RPMI7951 (cell line): Measurements from ENCODE around the gene CIDEB. TPM values are rescaled to one million over a fixed set of nuclear protein-coding genes. Genes with fewer than 3 reads are reported as not detected.

Experiments used
- DNase-seq: peaks from one replicate; pipeline ENCODE4 v3.0.0-alpha.2; 2012; ENCODE audit warnings: low read depth
- total RNA-seq: library from RNA; depleted of rRNA; stranded (reverse); fragments of >200 nt; shearing (Covaris generic); gene quantifications from 2 replicates; pipeline ENCODE4 v1.2.3, GENCODE V29; 2014

Gene CIDEB
- total RNA-seq, 1 experiment from 2014 or later: not detected

DNA sequence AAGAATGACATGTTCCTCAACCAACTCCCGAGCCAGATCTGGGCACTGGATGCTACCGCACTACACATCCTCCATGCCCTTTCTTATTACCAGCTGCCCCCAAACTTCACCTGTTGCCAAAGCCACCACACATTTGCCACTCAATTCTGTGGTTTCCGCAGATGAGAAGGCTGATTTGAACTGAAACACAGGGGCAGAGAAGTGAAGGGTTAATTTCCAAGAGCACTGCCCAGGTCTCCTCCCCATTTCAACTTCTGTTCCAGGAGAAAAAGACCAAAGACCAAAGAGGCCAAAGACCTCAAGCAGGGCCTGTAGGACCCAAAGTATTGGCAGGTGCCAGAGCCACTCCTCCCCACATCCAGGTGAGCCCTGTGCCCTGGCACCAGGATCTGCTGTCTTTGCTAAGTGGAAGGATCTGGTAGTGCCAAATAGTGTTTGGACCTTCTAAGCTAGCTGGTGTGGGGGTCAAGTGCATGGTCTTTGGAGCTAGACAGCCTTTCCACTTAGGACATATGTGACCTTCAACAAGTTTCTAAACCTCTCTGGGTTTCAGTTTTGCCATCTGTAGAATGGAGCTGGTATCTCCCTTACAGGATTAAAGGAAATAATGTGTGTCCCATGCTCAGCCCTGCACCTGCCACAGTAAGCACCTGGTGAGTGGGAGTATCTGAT lies 16.2 kb downstream of the CIDEB start:
- DNase-seq: no peak

DNA sequence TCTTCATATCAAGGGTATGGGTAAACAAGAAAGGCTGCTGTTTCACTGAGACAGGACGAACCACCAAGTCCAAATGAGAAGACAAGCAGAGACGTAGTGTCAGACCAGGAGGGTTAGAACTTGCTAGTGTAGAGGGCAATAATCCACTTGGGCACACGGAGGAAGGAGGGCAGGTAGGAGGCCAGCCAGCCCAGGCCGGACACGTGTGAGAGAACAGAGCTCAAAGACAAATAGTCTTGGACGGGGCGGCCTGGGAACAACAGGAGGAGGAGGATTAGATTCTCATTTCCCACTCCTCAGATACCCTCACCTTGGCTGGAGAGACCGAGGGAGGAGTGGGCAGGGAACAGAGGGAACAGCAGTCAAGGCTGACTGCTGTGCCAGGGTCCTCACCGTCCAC lies 17.0 kb downstream of the CIDEB start:
- DNase-seq: no peak

DNA sequence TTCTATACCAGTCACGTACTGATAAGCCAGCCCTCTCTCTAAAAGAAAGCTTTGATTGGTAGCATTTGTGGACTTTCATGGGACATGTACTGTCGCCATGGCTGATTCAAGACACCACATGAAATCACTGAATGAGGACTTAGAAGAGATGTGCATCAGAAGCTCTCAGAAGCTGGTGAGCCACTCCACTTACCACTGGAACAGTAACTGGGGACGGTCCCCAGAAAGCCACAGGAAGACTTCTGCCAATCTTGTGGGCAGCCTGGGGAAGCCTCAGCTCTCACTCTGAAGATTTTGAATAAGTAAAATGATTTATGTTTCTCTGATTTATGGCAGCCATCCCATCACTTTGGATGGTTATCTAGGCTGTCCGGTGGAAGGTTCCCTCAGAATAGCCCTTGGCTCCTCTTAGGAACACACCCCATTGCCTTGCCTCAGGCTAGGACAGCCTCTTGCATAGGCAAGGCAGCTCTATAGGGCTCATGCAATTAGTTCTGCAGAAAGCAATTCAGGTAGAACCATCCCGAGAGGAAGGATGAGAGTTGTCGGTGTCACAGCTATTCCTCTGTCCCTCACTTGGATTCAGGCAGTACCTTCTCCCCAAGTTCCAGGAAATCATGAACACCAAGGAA lies 18.0 kb downstream of the CIDEB start:
- no peak for DNase-seq

DNA sequence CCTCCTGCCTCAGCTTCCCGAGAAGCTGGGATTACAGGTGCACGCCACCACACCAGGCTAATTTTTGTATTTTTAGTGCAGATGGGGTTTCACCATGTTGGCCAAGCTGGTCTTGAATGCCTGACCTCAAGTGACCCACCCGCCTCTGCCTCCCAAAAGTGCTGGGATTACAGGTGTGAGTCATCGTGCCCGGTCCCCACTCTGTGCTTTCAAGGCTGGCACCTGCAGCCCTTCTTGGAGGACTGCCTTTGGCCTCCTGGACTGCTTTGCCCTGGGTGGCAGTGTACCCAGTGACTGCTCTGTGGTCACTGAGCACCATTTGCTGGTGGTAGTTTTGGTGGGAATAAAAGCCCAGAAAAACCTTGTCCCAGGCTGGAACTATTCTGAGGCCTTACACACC lies 20.8 kb downstream of the CIDEB start:
- no peak for DNase-seq

DNA sequence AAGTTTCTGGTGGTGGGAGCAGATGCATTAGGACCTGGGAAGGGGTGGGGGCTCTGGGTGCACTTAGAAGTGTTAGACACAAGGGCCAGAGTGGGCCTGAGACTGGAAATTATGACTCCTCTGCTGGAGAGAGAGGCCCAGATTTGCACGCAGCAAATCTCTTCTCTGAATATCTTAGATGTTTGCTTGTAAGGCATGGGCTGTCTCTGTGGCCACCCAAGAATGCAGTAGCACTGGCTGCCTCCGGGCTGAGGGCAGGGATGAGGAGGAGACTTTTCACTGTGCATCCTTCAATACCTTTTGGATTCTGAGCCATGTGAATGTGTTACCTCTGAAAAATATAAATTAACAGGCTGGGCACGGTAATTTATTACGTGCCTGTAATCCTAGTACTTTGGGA lies 22.4 kb downstream of the CIDEB start:
- no peak for DNase-seq

DNA sequence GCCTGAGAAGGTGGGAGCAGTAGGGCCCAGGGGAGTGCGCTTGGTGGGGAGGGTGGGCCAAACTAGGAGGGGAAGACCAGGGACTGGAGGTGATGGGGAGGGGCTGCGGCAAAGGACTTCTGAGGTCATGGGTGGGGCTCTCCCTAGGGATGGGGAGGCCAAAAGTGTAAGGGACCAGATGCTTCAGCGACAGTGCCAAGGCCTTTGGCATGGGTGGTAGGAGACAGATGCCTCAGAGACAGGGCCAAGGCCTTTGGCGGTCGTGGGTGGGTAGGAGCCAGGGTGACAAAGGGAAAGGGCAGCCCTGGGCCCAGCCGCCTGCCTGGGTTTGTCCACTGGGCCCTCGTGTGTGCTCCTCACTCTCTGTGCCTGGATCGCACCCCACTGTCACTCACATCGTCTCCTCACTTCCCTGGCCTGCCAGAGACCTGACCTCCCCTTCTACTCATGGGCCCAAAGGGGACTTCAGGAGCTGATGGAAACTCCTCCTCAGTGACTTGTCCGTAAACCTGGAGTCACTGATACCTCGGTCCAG lies 23.2 kb downstream of the CIDEB start:
- no peak for DNase-seq

DNA sequence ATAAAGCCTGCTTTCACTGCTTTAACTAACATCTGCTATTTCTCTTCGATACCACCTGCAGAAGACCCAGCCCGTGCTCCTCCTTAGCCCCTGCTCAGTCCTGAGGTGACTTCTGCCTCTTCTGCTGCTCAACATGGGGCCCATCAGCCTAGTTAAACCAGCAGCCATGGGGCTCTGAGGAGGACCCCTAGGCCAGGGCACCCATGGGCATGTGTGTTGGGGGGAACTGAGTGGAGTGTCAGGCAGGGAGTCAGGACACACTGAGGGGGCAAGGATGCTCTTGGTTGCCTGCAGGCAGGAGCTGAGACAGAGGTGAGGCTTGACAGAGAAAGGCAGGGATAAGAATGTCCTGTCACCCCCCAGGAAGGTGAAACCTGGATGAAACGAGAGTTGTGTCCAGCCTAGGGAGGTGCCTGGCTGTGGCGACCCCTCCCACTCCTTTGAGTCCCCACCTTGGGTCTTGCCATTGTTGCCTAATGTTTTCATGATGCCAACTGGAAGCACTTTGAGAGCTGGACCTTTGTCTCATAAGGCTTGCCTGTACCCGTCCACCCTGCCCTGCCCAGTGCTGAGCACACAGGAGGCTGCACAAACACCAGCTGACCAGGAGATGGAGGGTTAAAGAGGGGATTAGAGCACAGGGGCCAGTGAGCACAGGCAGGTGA lies 23.8 kb downstream of the CIDEB start:
- no peak for DNase-seq

DNA sequence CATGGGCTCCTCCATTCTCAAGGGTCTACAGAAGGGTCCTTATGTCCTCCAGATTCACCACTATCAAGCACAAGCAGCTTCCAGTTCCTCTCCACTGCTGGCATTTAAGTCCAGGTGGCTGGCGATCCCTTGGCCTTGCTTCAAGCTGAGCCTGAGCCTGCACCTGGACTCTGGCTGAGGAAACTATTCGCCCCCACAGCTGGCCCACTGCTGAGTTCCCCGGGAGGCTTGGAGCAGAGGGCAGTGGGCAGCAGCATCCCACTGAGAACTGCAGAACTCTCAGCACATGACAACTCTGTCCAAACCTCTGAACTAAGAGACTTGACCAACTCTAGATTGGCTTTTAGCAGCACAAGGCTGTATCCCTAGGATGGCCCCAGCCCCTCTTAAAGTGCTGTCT lies 25.0 kb downstream of the CIDEB start:
- no peak for DNase-seq

DNA sequence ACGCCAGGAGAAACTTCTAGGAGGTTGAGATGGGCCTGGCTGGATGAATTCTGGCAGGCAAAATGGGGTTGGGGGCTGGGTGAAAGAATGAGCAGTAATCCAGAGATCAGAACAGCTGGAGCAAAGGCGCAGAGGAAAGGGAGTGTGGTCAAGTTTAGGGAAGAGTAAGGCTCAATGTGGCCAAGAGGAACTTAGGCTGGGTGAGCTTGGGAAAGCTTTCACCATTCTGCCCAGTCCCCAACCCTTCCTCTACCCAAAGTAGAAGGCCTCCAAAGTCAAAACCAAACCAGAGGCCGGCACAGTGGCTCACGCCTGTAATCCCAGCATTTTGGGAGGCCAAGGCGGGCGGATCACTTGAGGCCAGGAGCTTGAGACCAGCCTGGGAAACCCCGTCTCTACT lies 26.1 kb downstream of the CIDEB start:
- no peak for DNase-seq

DNA sequence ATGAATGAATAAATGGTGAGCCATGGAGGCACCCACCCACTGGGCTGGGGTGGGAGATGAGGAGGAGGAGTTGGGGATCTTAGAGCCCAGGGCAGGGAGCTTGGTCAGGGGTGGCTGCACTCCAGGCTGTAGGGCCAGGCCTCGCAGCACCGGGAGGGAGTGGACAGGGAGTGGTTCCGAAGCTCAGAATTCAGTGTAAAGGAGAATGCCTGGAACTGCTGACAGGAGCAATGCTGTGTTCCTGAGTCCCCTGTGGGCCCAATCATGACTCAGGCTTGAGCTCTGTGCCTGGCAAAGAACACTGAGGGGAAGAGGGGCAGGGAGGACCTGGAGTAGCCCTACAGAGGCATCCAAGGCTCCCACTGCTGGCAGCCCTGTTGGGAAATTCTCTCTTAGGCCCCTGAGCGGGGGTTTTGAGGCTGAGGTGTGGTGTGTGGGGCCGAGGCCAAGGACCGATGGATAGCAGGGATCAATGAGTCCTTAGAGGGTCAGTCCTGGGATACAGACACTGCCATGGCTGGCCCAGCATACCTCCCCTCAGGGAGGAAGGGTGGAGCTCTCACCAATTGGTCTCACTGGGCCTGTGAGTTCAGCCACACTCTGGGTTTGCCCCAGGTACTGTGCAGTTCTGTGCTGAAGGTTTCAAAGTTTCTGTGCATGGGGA lies 26.8 kb downstream of the CIDEB start:
- no peak for DNase-seq

DNA sequence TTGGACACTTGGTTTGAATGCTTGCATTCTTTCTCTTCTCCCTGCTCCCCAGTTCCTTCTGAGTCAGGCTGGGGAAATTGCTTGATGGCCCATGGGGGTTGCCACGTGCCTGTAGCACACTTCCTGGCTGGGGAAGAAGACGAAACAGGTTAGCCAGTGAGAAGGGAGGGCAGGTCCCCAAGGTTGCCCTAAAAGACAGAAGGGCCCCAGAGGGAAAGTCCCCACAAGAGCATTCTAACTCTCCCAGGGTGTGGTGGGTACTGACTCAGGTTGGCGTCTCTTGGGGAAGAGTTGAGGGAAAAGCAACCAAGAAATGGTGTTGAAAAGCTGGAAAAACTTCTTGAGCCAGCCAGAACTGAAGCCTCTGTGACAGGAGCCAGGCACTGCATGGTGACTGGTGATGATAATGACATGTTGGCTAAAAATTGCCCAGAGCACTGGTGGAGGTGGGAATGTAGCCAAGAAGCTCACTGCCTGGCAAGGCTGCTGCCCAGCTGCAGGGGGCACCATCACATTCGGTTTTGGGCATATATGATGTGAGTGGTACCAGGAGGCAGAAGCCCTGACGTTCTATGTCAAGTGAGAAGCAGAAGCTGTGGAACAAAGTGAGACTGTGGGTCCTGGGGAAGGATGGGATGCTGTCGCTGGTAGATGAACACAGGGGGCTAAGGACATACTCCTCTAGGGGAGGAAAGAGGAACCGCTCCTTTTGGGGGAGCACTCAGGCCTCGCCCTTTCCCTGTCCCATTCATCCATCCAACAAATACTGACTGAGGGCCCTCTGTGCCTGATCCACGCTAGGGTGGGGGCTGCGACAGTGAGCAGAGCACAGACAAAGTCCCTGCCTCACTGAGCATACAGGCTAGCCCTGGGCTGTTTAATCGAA lies 28.2 kb downstream of the CIDEB start:
- DNase-seq: peak; percentile 30

DNA sequence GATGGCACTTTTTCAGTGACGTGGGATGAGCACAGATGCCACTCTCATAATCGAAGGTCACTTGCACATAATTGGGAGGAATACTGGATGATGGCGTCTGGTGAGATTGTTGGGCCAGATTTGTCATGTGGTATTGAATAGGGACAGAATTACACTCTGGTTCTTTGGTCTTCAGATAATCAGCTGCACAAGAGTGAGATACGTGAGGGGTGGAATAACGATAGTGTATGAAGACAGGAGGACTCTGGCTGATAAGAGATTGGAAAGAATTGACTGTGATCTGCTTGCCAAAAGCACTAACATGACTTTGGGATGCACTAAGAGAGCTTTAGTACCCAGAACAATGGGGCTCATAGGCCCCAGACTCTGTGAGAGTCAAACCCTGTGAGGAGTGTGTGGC lies 29.4 kb downstream of the CIDEB start:
- DNase-seq: no peak

DNA sequence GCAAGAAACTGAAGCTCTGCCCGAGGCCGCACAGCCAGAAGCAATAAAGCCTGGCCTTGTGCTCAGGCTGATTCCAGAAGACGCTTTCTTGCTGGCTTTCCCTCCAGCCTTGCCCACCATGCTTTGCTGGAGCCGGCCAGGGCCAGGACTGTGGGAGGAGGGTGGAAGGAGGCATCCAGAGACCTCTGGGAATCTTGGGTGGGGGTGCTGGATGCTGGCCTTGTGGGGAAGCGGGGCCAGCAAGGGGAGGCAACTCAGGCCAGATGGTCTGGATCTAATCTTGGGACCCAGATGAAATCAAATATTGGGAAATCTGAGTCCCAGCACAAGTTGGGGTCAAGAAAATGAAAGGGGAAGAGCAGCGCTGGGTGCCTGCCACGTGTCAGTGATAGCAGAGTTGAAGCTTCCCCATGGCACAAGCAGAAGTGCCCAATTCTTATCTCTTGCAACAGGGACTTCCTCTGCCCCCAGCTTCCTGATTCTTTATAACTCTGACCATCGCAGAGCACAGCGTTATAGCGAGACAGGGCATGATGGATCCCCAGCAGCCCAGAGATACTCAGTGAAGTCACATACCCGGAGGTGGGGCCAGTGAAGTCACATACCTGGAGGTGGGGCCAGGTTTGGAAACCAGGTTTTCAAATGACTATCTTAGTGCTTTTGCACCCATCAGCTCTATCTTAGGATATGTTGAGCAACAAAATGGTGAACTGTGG lies 30.0 kb downstream of the CIDEB start:
- DNase-seq: no peak

DNA sequence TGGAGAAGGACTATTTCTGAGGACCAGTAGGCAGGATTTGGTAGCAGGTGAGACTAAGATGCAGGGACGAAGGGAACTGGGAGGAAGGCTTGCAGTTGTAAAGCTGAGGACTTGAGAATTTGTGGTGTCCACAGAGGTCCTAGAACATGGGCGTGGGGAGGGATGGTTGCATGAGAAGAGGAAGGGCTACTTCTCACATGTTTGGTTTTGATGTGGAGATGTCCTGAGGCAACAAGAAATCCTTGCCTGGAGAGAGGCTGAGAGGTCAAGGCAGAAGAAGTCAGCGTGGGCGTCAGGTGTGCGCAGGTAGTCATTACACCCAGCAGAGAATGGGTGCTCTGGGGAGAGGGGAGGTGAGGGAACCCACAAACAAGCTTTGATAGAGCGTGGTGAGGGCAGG lies 30.7 kb downstream of the CIDEB start:
- no peak for DNase-seq

DNA sequence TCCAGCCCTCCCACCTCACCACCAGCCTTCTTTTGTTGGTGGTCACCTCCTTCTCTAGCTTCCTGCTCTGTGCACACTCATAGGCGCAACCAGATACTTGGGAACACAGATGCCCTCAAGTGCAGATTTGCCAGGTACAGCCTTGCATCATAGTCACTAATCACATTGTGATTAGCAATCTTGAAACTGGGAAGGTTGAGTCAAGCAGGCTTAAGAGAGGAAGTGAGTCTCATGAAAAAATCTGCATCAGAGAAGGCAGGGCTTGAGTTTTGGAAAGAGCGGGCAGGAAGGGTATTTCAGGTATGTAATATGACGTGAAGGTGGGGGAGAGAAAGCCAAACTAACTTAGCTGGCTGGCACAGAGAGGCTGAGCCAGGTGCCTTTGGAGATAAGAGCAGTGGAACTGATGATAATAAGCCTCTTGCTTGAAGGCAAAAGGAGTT lies 33.7 kb downstream of the CIDEB start:
- no peak for DNase-seq

DNA sequence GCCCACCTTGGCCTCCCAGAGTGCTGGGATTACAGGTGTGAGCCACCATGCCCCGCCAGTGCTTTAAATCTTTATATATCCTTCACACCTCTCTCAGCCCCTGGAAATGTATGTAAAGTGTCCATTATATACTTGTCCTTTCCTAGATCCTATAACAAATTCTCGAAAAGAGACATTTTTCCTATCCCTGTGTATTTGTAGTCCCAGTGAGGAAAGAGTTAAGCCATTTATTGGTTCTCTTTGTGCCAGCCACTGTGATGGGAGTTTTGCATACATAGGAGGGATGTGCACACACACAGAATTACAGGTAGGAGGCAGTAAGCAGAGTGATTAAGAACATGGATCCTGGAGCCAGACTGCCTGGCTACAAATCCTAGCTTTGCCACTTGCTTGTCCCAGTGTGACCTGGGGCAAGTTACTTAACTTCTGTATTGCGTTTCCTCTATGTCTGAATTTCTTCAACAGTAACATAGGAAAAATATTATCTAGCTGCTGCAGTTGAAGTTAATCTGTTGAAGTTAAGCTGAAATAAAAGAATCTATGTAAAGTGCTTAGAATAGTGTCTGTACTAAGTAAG lies 34.3 kb downstream of the CIDEB start:
- no peak for DNase-seq

DNA sequence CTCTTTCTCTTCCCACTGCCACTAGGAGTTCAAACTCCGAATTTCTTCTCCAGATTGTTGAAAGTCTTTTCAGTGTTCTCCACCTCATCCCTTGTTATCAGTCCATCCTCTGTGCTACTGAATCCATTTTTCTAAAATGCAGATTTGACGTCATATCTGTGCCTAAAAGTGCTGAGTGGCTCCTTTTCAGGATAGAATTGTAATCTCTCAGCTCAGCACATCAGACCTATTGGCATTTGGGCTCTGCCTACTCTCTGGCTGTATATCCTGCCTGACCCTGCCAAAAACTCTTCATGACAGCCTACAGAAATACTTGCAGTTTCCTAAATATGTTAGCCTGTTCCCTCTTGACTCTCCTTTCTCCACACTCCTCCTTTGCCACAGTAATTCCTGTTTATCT lies 35.3 kb downstream of the CIDEB start:
- DNase-seq: no peak

DNA sequence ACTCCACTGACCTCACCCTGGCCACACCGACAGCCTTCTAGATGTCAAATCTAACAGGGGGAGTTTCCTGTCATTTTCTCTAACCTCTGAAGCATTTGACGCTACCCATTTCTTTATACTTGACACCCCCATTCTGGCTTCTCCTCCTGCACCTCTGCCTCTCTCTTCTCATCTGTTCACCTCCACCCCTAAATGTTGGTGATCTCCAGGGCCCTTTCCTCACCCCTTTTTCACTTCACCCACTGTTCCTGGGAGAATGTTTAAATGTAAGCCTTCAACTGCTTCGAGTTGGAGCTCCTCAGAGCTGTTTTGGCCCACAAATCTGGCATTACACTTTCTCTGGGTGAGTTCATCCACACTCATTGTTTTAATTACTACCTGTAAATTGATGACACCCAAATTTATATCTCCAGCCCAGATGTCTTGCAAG lies 35.9 kb downstream of the CIDEB start:
- no peak for DNase-seq

DNA sequence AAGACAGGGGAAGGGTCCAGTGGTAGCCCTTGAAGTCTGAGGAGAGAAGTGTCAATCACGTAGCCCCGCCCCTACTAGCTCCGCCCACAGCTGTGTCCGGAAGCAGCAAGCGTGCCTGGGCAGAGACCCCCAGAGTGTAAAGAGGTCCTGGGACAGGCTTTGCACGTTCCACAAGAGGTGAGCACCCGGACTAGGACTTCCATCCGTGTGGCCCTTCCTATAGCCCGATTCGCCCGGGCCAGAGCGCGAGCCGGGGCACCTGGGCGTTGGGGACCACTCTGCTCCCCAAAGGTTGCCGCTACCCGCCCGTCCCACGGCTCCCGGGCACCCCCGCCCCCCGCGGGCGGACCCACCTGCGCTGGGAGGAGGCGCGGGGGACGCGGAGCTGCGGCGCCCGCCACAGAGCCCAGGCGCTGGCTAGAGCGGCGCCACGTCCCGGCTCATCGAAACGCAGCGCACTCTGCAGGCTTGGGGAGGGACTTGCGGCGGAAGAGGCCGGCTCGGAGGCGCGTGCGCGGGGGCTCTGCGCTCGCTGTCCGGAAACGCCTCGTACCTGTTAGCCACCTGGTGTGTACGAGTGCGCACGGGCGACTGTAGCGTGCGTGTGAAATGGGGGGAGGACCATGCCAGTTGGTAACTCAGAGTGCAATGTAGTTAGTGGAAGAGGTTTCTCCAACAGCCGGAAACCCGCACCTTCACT lies 36.5 kb downstream of the CIDEB start, which contains the start of gene RABGGTA:
Gene RABGGTA (minus strand): TSS at position 464 of the 700 bp plus-strand sequence. CDS start 482 bp downstream, outside the sequence.
- peak; percentile 82 for DNase-seq
